Activated naive CD4-positive, alpha-beta T cell treated with anti-CD3 and anti-CD28 coated beads, Interleukin-2, amount 50 U/mL, for 72 hours (primary cell): ENCODE results near the gene CRB1. TPM values are rescaled to one million over a fixed set of nuclear protein-coding genes. Genes with fewer than 3 reads are reported as not detected.

Source experiments
- ATAC-seq, 2 donors: fragments of 150-1000 bp; cut with Tn5 transposase; 2 replicates each; pipeline ENCODE4 v1.10.0; 2021; ENCODE audit warnings: mild to moderate bottlenecking in 2 of 2, moderate library complexity in 2 of 2
- DNase-seq, 2 donors: peaks; one replicate each; pipeline ENCODE4 v3.0.0; 2021 to 2022; ENCODE audit warnings: low spot score in 2 of 2
- H3K27ac Mint-ChIP-seq, 2 donors: one replicate each; pipeline ENCODE4 v1.8.0; 2022; ENCODE audit warnings: mild to moderate bottlenecking in 2 of 2, mixed read lengths in 2 of 2
- H3K36me3 Mint-ChIP-seq, 2 donors: one replicate each; pipeline ENCODE4 v1.8.0; 2022; ENCODE audit warnings: mixed read lengths in 2 of 2
- H3K9me3 Mint-ChIP-seq, 2 donors: one replicate each; pipeline ENCODE4 v1.8.0; 2022; ENCODE audit warnings: mixed read lengths in 2 of 2
- total RNA-seq, 2 donors: library from RNA; stranded (reverse); gene quantifications; one replicate each; pipeline ENCODE4 v1.2.3, GENCODE V29; 2022

CRB1 gene
- total RNA-seq, 2 donors from 2014 or later: 0.10 to 0.20 TPM

- Mint-ChIP-seq H3K9me3 (no peaks in the 10 kb centered on the region), H3K36me3 (no peaks in the 10 kb centered on the region), H3K27ac (no peak overlapping the region)
- ATAC-seq (no peak), DNase-seq (no peak)
These were observed 59.8 kb downstream of the CRB1 start for GRCh38 chr1:197327776-197328364.

DNA sequence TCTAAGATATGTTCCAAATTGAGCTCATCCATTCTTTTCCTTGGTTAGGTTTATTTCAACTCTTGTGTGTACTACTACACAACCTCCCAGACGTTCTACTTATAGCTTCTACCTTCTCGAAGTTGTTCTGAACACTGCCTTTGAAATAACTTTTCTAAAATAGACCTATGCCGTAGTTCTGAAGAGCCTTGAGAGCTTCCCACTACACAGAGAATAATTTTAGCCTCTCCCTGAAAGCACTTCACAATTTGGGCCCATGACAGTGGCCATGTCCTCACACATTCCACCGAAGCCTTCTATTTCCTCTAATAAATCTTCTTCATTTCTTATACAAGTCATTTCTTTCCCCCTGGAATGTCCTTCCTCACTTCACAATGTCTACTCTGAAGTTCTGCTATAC lies 62.2 kb downstream of the CRB1 start:
- no peak for DNase-seq
- Mint-ChIP-seq H3K27ac (no peak overlapping the region), H3K36me3 (no peaks in the 10 kb centered on the region), H3K9me3 (no peaks in the 10 kb centered on the region)
- no peak for ATAC-seq

DNA sequence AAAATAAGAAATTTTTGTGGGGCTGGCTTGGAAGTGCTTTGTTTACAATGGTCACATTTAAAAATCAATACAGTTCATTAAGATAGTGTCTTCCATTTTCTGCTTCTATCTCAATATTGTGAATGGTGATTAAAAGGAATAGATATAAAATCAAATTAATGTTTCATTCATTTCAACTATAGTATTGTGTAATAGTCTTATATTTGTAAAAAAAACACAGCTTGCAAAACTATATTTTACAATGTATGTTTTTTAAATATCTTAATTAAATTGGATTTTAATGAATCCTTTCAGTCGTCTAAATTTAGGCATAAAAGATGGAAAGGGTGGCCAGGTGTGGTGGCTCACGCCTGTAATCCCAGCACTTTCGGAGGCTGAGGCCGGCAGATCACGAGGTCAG lies 63.5 kb downstream of the CRB1 start:
- ATAC-seq: no peak
- Mint-ChIP-seq H3K27ac (no peak overlapping the region), H3K36me3 (no peaks in the 10 kb centered on the region), H3K9me3 (no peaks in the 10 kb centered on the region)
- no peak for DNase-seq

DNA sequence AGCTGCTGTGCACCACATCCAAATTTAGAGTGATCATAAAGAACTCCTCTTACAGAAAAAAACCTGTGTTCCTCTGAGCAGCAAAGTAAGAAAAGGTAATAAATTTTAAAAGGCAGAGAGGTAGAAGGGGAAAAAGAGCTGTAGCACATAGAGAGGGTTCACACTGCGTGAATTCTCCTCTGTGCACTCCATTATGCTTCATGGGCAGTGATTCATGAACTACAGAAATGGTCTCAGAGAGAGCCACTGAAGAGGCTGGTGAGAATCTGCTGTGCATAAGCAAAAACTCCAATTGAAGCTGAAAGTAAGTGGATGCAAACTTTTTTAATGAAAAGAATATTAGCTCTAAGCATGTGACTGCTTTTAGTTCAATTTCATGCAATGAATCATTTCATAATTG lies 65.0 kb downstream of the CRB1 start:
- Mint-ChIP-seq H3K27ac (no peak overlapping the region), H3K9me3 (no peaks in the 10 kb centered on the region), H3K36me3 (no peaks in the 10 kb centered on the region)
- no peak for ATAC-seq
- DNase-seq: no peak

GRCh38 chr1:197336571-197336970 lies 68.5 kb downstream of the CRB1 start:
- no peak overlapping the region for H3K27ac Mint-ChIP-seq
- DNase-seq: no peak
- H3K36me3 Mint-ChIP-seq: no peaks in the 10 kb centered on the region
- no peak for ATAC-seq
- H3K9me3 Mint-ChIP-seq: no peaks in the 10 kb centered on the region

- DNase-seq (no peak), ATAC-seq (no peak)
- Mint-ChIP-seq H3K36me3 (no peaks in the 10 kb centered on the region), H3K9me3 (no peaks in the 10 kb centered on the region), H3K27ac (no peak overlapping the region)
These were observed 71.3 kb downstream of the CRB1 start for GRCh38 chr1:197339106-197340060.

GRCh38 chr1:197341626-197342025 lies 73.6 kb downstream of the CRB1 start:
- ATAC-seq: no peak
- Mint-ChIP-seq H3K9me3 (no peaks in the 10 kb centered on the region), H3K36me3 (no peaks in the 10 kb centered on the region), H3K27ac (no peak overlapping the region)
- DNase-seq: no peak

- no peaks in the 10 kb centered on the region for H3K36me3 Mint-ChIP-seq
- DNase-seq: no peak
- no peak for ATAC-seq
- H3K9me3 Mint-ChIP-seq: no peaks in the 10 kb centered on the region
- no peak overlapping the region for H3K27ac Mint-ChIP-seq
These were observed 74.1 kb downstream of the CRB1 start for GRCh38 chr1:197342044-197342565.

GRCh38 chr1:197342669-197343068 lies 74.6 kb downstream of the CRB1 start:
- no peaks in the 10 kb centered on the region for H3K9me3 Mint-ChIP-seq
- ATAC-seq (no peak), DNase-seq (no peak)
- H3K36me3 Mint-ChIP-seq: no peaks in the 10 kb centered on the region
- no peak overlapping the region for H3K27ac Mint-ChIP-seq

GRCh38 chr1:197343663-197344273 lies 75.7 kb downstream of the CRB1 start:
- ATAC-seq (no peak), DNase-seq (no peak)
- Mint-ChIP-seq H3K36me3 (no peaks in the 10 kb centered on the region), H3K9me3 (no peaks in the 10 kb centered on the region), H3K27ac (no peak overlapping the region)

GRCh38 chr1:197351821-197352440 lies 83.9 kb downstream of the CRB1 start:
- H3K36me3 Mint-ChIP-seq: no peaks in the 10 kb centered on the region
- no peak for ATAC-seq
- H3K27ac Mint-ChIP-seq: no peak overlapping the region
- no peak for DNase-seq
- no peaks in the 10 kb centered on the region for H3K9me3 Mint-ChIP-seq

- ATAC-seq: no peak
- no peaks in the 10 kb centered on the region for H3K9me3 Mint-ChIP-seq
These were observed 87.4 kb downstream of the CRB1 start for GRCh38 chr1:197355248-197355995.

GRCh38 chr1:197356723-197357533 lies 88.9 kb downstream of the CRB1 start:
- DNase-seq (no peak), ATAC-seq (peak; percentile 50 to 56)
- Mint-ChIP-seq H3K27ac (no peak overlapping the region), H3K36me3 (no peaks in the 10 kb centered on the region), H3K9me3 (no peaks in the 10 kb centered on the region)

More at GRCh38 chr1:197355248-197355995, 87.4 kb downstream of the CRB1 start:
- Mint-ChIP-seq H3K27ac (no peak overlapping the region), H3K36me3 (no peaks in the 10 kb centered on the region)
- DNase-seq: no peak

DNA sequence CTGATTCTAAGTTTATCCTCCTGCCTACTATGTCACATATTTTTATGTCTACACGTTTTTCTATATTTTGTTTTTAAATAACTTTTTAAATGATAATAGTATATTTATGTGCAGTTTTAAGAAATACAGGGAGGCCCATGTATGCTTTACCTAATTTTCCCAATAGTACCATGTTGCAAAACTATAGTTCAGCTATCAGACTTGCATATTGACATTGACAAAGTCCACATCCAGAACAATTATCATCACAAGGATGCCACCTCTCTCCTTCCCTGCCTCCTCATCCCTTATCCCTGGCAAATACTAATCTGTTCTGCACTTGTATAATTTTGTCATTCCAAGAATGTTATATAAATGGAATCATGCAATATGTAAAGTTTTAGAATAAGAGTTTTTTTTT lies 90.9 kb downstream of the CRB1 start:
- H3K36me3 Mint-ChIP-seq: no peaks in the 10 kb centered on the region
- no peak for ATAC-seq
- H3K9me3 Mint-ChIP-seq: no peaks in the 10 kb centered on the region
- DNase-seq: no peak
- no peak overlapping the region for H3K27ac Mint-ChIP-seq

DNA sequence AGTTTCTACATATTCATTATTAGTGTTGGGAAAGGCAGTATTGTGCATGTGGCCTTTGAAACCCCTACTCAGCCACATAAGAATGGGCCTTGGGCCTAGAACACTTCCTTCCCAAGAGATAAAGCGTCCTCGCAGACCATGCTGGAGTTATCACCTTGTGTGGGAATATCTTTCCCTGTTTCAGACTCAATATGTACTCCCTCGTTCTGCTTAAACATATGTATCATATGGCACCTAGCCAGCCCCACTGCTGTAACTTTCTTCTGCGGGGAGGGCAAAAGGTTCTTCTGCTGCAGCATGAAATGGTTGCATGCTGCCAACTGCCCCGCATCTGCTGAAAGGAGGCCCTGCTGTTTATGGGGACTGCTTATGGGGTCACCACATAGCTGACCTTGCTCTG lies 92.0 kb downstream of the CRB1 start:
- H3K27ac Mint-ChIP-seq: no peak overlapping the region

DNA sequence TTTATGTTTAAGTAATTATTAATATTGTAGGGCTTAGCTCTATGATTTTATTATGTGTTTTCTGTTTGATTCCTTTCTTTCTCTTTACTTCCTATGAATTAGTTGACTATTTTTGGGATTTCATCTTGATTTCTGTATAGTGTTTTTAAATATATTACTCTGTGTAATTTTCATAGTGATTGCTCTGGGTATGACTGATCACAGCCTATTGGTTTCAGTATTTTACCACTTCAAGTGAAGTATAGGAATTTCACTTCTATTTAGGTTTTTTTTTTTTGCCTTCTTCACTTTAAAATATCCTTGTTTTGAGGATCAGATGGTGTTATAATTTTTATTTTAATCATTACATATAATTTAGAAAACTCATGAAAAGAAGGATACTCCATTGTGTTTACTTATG lies 94.8 kb downstream of the CRB1 start:
- ATAC-seq (peak in 1 of 2 donors; percentile 71), DNase-seq (no peak)
- no peak overlapping the region for H3K27ac Mint-ChIP-seq
- H3K9me3 Mint-ChIP-seq: no peaks in the 10 kb centered on the region
- H3K36me3 Mint-ChIP-seq: no peaks in the 10 kb centered on the region

More for the DNA sequence above, 92.0 kb downstream of the CRB1 start:
- ATAC-seq: no peak
- no peak for DNase-seq
- no peaks in the 10 kb centered on the region for H3K36me3 Mint-ChIP-seq
- no peaks in the 10 kb centered on the region for H3K9me3 Mint-ChIP-seq
